Measurements from ENCODE around the gene NR4A1.

DNA sequence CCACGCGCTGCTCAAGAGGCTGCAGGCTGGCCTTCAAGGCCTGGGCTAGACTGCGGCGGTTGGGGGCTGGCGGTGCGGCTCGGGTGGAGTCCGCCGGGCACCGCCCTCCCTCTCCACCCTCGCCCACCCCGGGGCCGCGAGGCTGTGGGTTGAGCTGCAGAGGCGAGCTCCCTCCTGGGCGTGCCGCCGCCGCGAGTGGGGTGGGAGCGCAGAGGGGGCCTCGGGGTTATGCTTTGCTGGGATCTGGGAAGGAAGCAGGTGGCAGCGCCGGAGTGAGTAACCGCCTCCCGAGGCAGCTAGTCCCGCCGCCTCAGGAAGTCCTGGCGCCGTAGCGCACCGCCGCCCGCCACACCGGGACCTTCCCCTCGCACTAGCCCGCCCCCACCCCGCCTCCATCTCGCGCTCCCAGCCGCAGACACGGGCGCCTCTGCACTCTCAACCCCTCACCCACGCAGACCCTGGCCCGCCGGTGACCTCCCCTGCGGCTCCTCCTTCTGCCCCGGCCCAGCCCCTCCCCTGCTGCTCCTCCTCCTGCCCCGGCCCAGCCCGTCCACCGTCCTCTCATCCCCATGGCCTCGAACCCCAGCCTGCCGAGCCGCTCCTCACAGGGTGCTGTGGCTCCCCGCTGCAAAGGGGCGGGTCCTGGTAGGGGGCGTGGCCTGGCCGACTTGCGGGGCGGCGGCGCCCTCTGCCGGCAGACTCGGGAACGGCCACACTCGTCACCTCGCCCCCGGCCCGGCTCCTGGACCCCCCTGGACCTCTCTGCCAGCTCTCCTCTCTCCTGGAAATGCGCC lies 27.9 kb upstream of the NR4A1 start:
- TF ChIP-seq POLR2A (IDR thresholded peaks at IDR 0.05; ENCODE audit: low read length) (no peak), GATA1 (IDR thresholded peaks at IDR 0.05; ENCODE audit: low read depth, low read length) (no peak)

Data from erythroblast (primary cell).